Activated T-helper 1 cell treated with anti-CD3 and anti-CD28 coated beads, Interleukin-2, amount 50 U/mL, for 16 hours (primary cell): ENCODE measurements around the gene ZFY.
"Not testable (repeated sequence)": the region's sequence is repeated elsewhere in the genome, so short reads cannot be mapped to it uniquely, and the experiment has no call there.

Experiments used
- DNase-seq, 2 donors: peaks; one replicate each; pipeline ENCODE4 v3.0.0-alpha.2; 2020; ENCODE audit warnings: low read depth in 1 of 2, low spot score in 1 of 2

ZFY gene

DNA sequence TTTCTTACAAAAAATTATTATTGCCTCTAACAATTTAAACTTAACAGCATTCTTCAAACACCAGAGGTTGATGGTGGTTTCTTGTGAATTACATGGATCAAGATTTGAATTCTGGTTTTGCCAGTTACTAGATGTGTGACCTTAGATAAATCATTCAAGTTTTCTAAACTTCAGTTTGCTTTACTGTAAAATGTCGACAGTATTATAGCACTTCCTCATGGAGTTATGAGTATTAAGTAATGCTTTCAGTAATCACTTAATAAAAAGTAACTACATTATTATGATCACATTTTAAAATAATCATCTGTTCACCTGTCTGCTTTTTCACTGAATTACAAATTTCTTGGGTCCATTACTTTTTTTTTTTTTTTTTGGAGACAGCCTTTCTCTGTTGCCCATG is 37.5 kb downstream of the ZFY start:
- no peak for DNase-seq

DNA sequence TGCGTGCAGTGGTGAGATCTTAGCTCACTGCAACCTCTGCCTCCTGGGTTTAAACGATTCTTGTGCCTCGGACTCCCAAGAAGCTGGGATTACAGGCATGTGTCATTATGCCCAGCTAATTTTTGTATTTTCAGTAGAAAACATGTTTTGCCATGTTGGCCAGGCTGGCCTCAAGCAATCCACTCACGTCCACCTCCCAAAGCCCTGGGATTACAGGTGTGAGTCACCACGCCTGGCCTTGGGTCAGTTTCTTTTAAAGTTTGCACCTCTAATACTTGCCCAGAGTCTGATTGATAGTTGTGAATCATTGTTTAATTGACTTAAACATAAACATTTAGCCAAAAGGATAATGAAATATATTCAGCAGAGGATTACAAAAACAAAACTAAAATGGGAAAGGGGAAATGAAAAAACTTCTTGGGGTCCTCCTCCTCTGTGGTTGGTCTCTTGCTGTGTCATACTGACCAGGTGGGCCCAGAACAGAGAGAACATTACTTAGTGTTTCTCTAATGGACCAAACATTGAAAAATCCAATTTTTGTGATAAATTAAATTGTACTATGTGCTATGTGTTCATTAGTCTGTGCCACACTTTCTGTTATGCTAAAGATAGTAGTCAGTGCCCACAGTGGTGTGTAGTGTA is 38.0 kb downstream of the ZFY start:
- DNase-seq, result no peak

DNA sequence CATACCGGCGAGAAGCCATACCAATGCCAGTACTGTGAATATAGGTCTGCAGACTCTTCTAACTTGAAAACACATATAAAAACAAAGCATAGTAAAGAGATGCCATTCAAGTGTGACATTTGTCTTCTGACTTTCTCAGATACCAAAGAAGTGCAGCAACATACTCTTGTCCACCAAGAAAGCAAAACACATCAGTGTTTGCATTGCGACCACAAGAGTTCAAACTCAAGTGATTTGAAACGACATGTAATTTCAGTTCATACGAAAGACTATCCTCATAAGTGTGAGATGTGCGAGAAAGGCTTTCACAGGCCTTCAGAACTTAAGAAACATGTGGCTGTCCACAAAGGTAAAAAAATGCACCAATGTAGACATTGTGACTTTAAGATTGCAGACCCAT is 44.1 kb downstream of the ZFY start:
- DNase-seq, result no peak

DNA sequence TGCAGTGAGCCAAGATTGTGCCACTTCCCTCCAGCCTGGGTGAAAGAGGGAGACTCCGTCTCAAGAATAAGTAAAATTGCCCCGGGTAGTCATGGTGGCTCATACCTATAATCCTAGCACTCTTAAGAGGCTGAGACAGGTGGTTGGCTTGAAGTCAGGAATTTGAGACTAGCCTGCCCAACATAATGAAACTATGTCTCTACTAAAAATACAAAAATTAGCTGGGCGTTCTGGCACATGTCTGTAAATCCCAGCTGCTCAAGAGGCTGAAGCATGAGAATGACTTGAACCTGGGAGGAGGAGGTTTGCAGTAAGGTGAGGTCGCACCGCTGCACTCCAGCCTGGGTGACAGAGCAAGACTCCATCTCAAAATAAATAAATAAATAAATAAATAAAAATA is 49.3 kb downstream of the ZFY start:
- DNase-seq, result no peak

DNA sequence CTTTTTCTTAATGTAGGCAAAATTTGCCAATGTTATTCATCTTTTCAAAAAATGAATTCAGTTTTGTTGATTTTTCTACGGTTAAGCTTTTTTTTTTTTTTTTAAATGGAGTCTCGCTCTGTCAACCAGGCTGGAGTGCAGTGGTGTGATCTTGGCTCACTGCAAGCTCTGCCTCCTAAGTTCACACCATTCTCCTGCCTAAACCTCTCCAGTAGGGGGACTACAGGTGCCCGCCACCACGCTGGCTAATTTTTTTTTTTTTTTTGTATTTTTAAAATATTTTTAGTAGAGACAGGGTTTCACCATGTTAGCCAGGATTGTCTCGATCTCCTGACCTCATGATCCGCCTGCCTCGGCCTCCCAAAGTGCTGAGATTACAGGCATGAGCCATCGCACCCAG is 52.0 kb downstream of the ZFY start:
- DNase-seq, result not testable (repeated sequence)

DNA sequence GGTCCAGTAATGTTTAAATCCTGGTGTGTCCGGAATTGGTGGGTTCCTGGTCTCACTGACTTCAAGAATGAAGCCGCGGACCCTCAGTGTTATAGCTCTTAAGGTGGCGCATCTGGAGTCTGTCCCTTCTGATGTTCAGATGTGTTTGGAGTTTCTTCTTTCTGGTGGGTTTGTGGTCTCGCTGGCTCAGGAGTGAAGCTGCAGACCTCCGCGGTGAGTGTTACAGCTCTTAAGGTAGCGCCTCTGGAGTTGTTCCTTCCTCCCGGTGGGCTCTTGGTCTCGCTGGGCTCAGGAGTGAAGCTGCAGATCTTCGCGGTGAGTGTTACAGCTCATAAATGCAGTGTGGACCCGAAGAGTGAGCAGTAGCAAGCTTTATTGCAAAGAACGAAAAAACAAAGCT is 62.2 kb downstream of the ZFY start:
- DNase-seq, result not testable (repeated sequence)

DNA sequence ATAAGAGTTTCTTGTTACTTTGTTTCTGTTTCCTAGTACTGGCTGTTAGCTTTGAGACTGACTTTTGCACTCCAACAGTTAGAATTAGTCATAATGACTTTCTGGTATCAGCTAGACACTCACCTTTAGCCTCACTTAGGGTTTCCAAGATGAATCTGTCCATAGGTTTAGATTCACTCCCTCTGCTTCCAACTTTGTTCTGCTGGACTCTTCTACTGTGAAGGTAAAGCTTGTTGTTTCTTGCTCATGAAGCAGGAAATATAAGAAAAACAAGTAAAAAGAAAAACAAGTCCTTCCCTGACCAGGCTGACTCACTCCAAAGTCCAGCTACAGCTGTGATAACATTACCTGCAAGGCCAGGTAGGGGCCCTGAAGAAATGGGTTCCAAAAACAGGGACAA is 67.0 kb downstream of the ZFY start:
- no peak for DNase-seq

DNA sequence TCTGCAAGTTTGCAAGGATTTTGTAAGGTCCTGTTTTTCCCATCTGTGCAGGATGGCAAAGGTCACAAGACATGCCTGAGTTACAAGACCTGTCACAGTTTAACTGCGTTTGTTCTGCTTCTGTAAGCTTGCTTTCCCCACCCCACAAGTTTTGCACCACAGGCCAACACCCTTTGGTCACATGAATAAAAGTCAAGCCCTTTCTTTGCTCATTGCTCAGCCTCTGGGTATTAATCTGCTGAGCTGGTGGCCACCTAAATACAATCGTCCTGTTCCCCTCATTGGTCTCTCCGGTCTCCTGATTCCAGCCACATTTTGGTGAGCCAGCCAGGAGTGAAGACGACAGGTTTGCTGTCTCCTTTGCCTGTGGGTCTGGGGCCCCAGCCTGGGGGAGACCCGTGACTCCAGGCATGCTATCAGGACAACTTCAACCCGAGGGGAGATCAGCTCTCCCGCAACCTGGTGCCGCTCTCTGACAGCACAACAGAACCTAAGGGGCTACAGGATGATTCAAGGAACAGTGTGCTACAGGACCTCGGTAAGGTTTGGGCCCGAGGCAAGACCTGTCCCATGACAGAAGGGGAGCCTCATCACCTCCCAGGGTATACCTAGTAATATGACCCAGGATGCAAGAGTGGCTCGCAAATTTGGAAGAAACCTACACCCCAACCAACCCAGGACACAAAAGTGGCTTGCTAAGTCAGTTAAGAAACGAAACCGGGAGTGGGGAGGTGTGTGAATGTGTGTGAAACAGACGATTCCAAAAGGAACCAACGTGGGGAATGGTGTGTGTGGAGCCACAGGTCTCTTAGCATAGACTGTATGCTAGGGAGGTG is 67.7 kb downstream of the ZFY start:
- DNase-seq, result no peak

DNA sequence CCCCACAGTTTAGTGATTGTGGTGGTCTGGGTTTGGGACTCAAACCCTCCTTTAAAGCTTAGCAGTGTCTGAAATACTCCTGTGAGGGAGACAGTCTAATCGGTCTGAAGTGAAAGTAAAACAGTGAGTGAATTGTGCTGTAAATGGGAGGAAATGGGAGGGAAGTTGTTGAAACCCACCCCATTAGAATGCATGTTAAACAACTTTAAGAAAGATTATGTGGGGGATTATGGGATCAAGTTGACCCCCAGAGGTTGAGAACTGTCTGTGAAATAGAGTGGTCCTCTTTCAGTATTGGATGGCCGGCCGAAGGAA is 68.3 kb downstream of the ZFY start:
- no peak for DNase-seq

DNA sequence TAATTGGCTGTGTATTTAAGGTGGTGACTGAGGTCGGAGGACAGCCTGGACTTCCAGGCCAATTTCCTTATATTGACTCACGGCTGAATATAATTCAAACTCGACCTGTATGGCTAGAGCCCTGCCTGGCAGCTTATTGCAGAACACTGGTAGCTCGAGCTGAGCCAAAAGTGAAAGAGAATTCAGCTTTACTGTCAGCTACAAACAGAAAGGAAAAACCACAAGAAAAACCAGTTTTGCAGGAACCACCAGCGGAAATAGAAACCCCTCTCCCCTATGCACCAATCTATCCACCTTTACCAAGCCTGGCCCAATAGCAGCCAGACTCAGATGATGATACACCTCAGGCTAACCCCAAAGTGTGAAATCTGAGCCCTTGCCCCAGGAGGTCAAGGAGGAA is 68.7 kb downstream of the ZFY start:
- DNase-seq, result no peak

DNA sequence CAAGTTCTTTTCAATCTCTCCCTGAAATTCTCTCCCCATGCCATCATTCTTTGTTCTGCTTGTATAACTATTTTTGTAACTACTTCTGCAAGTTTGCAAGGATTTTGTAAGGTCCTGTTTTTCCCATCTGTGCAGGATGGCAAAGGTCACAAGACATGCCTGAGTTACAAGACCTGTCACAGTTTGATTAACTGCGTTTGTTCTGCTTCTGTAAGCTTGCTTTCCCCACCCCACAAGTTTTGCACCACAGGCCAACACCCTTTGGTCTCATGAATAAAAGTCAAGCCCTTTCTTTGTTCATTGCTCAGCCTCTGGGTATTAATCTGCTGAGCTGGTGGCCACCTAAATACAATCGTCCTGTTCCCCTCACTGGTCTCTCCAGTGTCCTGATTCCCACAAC is 70.8 kb downstream of the ZFY start:
- not testable (repeated sequence) for DNase-seq

DNA sequence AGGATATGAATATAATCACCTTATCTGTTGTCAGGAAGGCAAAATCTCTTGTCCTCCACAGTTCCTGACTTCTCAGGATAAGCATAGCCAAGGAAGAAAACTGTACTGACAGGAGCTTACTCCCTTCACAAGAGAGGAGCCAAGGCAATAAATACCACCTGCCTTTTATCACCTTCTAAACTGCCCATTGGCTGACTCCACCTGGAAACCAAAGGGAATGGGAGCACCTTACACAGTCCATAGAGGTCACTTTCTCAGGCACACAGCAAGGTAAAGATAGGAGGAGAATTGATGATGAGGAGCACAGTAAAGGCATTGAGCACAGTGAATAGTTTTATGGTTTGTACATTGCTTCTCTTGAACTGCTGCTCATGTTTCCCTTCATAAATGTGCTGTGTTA is 72.8 kb downstream of the ZFY start:
- no peak for DNase-seq

DNA sequence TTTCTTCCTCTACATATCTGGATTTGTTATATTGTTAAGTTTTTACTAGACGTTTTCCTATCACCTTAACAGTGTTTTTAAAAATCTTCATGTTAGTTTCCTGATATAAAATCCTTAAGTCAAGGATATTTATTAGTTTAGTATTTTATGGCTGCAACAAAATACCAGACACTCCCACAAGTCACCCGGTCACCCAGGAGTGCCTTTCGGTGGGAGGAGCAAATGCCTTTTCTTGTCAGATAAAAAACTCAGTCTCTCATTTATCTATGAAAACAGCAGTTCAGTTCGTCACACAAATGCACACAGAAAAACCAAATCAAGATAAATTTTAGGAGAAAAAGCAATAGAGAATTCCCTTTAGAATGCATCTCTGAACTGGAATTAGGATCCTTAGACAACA is 77.0 kb downstream of the ZFY start:
- DNase-seq, result no peak

DNA sequence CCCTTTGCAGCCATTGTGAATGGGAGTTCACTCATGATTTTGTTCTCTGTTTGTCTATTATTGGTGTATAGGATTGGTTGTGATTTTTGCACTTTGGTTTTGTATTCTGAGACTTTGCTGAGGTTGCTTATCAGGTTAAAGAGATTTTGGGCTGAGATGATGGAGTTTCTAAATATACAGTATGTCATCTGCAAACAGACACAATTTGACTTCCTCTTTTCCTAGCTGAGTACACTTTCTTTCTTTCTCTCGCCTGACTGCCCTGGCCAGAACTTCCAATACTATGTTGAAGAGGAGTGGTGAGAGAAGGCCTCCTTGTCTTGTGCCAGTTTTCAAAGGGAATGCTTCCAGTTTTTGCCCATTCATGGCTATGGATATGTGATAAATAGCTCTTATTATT is 81.4 kb downstream of the ZFY start:
- no peak for DNase-seq

DNA sequence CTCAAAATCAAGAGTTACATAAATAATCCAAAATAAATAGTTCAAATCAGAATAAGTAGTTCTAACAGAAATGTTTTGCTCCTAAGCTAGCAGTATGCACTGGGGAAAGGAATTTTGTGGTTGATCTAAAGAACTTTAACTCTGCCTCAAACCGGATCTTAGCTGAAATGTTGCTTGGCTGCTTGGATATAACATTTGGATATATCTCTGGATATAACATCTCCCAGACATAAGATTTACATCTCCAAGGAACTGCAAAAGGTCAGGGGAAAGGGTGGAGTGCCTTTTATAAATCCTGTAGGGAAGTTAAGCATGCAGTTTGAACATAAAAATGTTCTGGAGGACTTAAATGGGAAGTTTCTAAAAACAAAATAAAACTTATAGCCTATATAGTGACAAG is 83.4 kb downstream of the ZFY start:
- DNase-seq, result no peak

DNA sequence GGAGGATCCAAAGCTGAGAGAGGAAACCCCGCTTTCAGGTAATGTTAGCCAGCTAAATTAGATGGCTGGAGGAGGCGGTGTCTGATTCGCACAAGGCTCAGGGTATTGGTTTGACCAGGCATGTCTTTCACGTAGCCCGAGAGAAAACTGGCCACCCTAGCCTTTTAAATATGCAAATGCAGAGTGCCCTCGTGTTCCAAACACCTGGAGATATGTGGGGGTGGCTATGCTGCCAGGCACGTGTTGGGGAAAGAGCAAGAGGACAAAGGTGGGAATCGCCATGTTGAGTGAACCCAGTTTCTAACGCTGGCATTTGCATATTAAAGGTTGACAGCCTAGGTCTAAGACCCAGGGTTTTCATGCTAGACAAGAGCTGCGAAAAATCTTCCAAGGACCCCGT is 84.4 kb downstream of the ZFY start:
- DNase-seq, result no peak

DNA sequence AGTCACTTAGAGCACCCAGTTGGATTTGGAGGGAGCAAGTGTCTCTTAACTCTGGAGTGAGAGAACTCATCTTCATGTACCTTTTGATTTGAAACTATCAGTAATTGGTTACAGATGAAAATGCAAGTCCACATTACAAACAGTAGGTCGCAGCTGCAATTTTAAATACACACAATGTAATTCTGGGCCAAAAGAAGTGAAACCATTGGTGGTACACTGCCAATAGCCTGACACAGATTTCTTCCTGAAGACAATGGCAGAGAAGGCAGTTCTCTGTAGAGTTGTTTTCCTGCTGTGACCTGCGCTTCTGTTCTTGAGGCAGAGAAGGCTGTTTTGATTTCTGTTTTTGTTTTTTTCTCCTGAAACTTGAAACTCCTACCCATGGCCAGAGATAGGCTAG is 86.0 kb downstream of the ZFY start:
- DNase-seq, result no peak

DNA sequence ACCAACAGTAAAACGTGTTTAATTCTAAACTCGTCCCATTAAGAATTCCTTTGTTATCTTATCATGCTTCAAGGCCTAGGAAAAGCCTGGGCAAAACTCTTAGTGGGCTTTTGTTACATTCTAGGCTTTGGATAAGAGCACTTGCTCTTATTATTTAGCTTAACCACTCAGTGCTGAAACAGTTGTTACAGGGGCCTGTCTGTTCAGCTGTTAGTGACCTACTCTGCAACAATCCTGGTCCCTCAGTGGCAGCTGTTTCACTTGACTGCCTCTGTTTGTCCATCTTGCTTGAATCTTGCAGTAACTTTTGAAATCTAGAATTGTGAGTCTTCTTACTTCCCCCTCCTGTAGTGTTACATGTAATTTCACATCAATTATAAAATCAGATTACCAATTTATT is 88.4 kb downstream of the ZFY start:
- DNase-seq, result no peak

DNA sequence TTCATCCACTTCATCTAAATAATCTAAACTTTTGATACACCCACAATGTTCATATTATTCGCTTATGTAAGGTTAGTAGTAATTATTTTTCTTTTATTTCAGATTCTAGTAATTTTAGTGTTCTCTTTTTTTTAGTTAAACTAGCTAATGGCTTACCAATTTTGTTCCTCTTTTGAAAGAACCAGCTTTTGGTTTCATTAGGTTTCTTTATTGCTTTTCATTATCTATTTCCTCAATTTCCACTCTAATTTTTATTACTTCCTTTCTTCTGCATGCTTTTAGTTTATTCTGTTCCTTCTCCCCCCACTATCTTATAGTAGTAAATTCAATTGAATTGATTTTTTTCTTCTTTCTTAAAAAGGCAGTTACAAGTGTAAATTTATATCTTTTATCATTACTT is 90.2 kb downstream of the ZFY start:
- no peak for DNase-seq
